ENCODE results near the gene MT2A.
"Not testable (repeated sequence)": the region's sequence is repeated elsewhere in the genome, so short reads cannot be mapped to it uniquely, and the experiment has no call there.

MT2A gene

GRCh38 chr16:56608043-56608875, at the start of gene MT2A:
MT2A (plus strand) TSS chr16:56608584; CDS start chr16:56608656, 72 bp downstream.
- DNase-seq, result peak; percentile 92

DNA sequence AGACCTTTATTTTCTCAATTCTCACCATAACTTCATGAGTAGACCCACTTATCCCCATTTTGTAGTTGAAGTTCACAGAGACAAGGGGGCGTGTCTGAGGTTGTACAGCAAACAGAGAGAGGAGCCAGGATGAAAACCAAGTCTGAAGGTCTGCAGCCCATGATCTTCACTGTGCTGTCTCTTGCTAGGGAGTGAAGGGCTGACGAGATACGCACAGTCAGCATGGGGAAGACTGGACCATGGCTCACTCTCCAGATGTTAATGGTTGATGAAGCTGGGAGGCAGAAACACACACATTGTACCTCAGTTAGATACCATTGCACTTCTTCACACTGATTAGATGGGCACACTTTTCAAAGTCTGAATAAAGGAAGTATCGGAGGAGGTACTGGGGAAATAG, 49.3 kb upstream of the MT2A start:
- DNase-seq, result no peak

GRCh38 chr16:56560447-56560846, 47.9 kb upstream of the MT2A start:
- no peak for DNase-seq

DNA sequence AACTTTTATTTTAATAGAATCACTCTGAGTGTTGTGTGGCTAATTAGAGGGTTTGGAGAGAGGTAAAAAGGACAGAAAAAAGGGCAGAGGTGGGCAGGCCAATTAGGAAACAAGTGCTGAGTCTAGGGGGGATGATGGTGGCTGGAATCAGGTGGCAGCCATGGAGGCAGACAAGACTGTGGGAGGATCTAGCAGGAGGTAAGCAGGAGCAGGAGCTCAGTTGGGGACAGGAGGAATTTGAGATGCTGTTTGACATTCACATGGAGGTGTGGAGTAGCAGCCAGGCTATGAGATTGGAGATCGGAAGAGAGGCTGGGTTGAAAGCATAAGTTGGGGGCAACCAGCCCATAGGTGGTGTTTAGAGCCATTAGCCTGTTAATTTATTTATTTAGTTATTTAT, 47.3 kb upstream of the MT2A start:
- no peak for DNase-seq

GRCh38 chr16:56564793-56565477, 43.4 kb upstream of the MT2A start, which contains the start of gene MT4:
MT4 (plus strand) TSS chr16:56565073; CDS start chr16:56565129, 56 bp downstream.
- no peak for DNase-seq

GRCh38 chr16:56569971-56570370, 38.4 kb upstream of the MT2A start:
- no peak for DNase-seq

GRCh38 chr16:56571525-56571924, 36.9 kb upstream of the MT2A start:
- no peak for DNase-seq

GRCh38 chr16:56574625-56575024, 33.8 kb upstream of the MT2A start:
- no peak for DNase-seq

- DNase-seq, result peak; percentile 58
These were observed 31.6 kb upstream of the MT2A start for GRCh38 chr16:56576585-56577299.

DNA sequence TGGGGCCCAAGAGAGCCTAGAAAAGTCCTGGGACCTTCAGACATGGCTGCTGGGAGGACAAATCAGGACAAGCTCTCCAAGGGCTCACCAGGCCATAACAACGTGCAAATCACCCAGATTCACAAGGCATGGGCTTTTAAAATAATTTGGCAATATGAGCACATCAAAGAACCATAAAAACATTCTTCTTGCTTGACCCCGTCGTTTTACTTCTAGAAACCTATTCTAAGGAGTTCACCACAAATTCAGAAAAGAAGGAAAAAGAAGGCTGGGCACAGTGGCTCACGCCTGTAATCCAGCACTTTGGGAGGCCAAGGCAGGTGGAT, 31.1 kb upstream of the MT2A start:
- no peak for DNase-seq

- no peak for DNase-seq
These were observed 27.9 kb upstream of the MT2A start for GRCh38 chr16:56580391-56581048.

GRCh38 chr16:56582911-56583310, 25.5 kb upstream of the MT2A start:
- not testable (repeated sequence) for DNase-seq

DNA sequence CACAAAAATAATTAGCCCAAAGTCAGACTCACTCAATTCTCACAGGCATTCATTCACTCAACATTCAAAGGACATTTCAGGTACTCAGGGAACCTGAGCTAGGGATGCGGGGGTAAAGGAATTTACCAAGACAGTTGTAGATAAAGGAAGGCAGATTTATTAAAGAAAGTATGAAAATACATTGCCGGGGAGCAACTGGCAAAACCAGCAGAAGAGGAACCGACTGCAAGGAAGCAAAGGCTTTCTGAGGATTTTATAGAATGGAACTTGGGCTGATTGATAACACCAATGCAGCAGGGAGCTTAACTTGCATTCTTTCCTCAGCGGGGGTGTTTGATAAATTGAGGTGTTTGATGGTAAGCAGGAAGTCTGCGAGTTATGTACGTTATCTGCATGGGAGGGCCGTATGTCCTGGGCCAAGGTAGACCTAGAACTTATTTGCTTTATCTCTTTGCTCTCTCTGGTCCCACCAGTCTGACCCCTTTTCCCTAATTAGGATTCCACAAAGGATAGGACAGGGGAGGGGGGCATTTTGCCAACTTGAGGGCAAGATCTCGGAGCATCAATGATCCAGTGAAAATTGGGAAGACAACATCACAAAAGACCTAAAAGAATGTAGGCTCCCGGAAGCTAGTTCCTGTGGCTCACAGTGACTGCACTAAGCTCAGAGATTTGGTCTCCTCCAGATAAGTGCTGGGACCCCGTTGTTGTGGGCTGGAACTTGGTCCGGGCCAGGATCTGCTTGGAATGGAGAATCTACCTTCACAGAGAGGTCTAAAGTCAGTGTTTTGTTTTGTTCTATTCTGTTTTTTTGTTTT, 24.8 kb upstream of the MT2A start:
- peak; percentile 48 for DNase-seq

GRCh38 chr16:56584276-56584675, 24.1 kb upstream of the MT2A start:
- no peak for DNase-seq

DNA sequence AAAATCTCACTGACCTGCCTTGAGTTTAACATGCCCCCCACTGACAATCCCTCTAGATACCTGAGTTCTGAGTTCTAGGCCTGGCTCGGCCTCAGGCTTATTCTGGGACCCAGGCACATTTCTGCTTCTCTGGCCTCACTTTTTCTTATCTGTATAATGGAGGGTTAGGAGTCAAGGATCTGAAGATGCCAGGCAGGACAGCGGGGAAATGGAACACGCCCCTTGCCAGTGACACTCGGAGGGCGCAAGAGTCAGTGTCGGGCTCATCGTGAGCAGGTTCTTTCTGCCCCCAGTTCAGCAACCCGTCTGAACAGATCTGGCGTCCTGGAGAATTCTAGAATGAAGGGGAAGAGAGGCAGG, 19.6 kb upstream of the MT2A start:
- DNase-seq, result no peak

GRCh38 chr16:56589141-56590039, 19.0 kb upstream of the MT2A start, which contains the start of gene MT3:
MT3 (plus strand) TSS chr16:56589528; CDS start chr16:56589591, 63 bp downstream.
- DNase-seq, result peak; percentile 85

DNA sequence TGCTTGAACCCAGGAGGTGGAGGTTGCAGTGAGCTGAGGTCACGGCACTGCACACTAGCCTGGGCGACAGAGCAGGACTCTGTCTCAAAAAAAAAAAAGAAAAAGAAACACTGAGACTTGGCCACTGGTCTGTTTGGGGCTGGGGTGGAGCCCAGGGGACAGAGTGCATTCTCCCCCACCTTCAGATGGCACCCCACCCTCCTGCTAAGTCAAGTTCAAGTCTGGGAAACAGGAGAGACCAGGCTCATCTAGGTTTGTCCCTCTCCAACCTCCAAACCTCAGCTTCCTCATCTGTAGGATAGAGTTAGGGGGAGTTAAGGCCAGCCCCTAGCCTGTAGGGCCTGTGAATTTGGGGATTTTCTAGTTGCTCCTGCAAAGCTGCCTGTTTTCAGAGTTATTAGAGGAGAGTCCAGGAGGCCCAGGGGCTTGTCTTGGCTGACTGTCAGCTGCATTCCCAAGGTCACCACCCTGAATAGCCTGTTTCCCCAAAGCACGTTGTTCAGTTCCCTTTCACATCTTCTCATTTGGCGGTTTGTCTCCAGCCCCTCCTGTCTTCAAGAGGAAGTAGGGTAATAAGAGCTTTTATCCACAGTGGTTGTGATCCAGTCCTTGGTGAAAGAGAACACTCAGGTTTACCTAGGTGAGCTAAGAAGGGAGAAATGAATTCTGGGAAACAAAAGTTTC, 16.9 kb upstream of the MT2A start:
- DNase-seq, result no peak

DNA sequence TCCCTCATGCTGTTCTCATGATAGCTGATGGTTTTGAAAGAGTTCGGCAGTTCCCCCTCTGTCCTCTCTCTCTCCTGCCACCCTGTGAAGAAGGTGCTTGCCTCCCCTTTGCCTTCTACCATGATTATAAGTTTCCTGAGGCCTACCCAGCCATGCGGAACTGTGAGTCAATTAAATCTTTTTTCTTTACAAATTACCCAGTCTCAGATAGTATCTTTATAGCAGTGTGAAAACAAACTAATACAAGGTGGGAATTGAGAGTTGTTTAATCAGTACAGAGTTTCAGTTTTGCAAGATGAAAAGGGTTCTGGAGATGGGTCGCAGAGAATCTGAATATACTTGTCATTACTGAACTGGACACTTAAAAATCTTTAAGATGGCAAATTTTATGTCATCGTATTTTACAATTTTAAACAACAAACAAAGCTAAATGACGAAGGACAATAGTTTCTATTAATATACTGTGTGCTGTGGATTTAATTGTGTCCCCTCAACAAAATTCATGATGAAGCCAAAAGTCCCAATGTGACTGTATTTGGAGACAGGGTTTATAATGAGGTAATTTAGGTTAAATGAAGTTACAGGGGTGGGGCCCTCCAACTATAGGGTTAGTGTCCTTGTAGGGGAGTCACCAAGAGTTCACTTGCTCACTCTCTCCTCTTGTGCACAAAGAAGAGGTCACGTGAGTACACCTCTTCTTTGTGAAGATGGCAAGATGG, 14.7 kb upstream of the MT2A start:
- no peak for DNase-seq

GRCh38 chr16:56594292-56594619, 14.1 kb upstream of the MT2A start:
- DNase-seq, result no peak

Data from retina (tissue), 1 donor.